ENCODE measurements around the gene LYZL2.

GRCh38 chr10:30671026-30671616 is 41.6 kb upstream of the LYZL2 start:
- TF ChIP-seq TAF1 (IDR thresholded peaks at IDR 0.05; ENCODE audit: borderline replicate concordance, insufficient read depth, low read length) (no peak), REST (IDR thresholded peaks at IDR 0.05; ENCODE audit: insufficient read depth in 1 of 2, low read depth in 2 of 2, low read length in 2 of 2) (no peak)
